Femur (tissue), 1 donor: ENCODE results near the gene PCGF5.
"Not testable (repeated sequence)": the region's sequence is repeated elsewhere in the genome, so short reads cannot be mapped to it uniquely, and the experiment has no call there.

ENCODE experiments used
- DNase-seq: peaks from one replicate; pipeline ENCODE4 v3.0.0-alpha.2; 2017

PCGF5 gene

DNA sequence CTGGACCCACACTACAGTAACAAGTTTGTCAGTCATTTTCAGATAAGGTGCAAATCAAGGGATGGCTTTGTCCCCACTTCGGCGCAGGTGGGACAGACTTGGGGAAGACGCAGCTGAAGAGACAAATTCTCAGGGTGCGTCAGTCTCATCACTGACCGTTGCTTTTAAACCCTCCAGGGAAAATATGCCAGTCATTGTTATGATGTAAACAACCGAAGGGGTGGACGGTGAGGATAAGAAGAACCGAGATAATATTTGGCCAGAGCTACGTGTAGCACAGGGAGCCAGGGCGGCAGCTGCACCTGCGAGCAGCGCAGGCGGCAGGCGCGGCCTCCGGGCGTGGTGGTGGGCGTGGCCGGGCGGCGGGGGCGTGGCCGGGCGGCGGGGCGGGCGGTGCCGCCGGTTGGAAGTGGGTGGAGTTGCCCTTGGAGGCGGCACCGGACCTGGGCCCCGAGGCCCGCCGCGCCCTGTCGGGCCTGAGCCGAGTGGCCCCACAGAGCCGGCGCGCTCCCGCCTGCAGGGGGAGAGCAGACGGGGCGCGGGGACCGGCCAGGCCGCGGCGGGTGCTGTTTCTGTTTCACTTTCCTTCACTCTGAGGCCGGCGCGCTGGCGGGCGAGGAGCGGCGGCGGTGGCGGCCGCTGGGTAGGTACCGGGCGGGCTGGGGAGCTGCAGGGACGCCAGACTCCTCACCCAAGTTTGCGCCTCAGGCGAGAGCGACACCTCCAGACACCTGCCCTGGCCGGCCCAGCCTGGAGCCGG is at the start of gene PCGF5:
PCGF5 (plus strand) TSS at position 470 of the 760 bp plus-strand sequence. CDS start 2,209 bp downstream, outside the sequence.
- peak; percentile 92 for DNase-seq

DNA sequence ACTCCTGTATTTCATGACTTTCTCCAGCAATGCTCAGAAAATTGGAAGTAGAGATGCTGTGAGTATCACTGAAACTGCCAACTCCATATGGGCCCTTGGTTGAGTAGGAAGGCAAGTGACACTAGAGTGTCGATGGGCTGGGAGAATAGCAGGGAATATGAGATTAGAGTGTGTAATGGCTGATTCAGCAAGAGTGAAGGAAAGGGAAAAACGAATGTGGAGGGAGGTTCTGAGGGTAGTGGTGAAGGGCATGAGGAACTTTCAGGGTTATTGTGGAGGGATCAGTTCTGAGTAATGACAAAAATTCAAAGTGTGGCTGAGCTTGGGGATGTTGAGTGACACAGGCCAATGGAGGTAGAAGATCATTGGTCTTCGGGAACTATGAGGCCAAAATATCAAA is 49.0 kb upstream of the PCGF5 start:
- no peak for DNase-seq

DNA sequence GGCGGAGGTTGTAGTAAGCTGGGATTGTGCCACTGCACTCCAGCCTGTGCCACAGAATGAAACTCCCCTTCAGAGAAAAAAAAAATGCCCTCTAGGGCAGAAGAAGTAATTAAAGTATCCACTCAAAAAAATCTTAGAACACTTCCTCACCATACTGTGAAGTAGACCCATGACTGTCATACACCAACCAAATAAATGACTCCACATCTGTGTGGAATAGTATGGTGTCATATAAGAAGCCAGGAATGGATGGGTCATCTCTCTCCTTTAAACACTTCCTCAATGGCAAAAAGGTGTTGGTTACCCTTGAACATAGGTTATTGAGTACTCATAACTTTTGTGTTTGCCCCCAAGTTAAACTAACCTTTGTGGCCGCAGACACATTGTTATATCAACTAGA is 48.1 kb upstream of the PCGF5 start:
- no peak for DNase-seq

DNA sequence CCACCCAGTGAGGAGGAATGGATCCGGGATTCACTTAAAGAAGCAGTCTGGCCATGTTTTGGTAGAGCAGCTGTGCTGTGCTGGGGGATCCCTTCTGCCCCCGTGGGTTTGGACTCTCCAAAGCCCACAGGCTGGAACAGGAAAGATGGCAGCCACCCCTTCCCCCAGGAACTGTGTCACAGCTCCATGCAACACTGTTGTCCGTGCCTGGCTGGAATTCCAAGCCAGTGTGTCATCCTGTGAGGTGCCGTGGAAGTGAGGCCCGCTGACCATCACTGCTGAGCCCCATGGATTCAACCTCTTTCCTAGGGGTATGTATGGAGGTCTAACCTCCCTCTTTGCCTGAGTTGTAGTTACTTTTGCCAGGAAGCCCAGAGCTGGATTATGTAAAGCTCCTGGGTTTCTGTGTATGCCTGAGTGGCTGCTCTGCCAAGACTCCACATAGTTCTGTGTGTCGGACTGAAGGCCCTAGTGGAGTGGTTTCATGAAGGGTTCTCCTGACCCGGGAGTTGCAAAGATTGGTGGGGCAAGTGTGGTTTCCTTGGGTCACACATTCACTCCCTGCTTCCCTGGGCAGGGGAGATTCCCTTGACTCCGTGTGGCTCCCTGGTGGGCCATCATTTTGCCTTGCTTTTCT is 35.1 kb upstream of the PCGF5 start:
- no peak for DNase-seq

DNA sequence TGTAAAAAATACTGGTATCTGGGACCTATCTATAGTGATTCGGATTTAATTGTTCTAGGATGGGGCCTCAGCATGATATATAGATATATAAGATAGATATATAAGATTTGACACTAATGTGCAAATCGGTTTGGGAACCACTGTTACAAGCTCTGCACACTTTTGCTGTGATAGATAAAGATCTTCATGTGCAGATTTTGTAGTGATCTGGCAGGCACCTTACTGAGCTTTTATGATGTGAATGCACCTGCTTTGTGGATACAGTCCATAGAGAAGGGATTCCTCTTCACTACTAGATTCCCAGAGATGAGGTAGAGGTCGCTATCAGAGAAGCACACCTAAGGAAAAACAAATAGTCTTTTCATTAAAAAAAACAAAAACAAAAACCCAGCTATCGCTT is 33.3 kb upstream of the PCGF5 start:
- DNase-seq: no peak

DNA sequence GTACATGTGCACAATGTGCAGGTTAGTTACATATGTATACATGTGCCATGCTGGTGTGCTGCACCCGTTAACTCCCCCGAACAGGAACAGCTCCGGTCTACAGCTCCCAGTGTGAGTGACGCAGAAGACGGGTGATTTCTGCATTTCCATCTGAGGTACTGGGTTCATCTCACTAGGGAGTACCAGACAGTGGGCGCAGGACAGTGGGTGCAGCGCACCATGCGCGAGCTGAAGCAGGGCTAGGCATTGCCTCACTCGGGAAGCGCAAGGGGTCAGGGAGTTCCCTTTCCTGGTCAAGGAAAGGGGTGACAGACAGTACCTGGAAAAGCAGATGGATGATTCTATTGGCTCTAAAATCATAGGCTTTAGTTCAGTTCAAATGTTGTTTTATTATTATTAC is 32.5 kb upstream of the PCGF5 start:
- not testable (repeated sequence) for DNase-seq

DNA sequence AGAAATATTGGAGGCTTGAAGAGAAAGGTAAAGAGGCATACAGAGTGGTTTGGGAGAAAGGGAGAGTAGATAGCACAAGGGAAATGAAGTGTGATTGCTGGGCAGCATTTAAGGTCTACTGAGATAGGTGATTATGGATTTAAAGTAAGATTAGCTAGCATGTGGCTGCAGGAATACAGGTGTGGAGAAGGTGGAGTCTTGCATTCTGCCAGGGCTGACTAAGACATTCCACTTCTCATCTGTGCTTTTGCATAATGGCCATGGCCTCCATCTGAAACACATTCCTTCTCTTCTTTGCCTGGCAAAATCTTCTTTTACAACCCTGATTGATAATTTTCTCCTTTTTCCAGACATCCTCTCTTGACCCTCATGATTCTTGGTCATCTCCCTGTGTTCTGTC is 31.6 kb upstream of the PCGF5 start:
- DNase-seq: no peak

DNA sequence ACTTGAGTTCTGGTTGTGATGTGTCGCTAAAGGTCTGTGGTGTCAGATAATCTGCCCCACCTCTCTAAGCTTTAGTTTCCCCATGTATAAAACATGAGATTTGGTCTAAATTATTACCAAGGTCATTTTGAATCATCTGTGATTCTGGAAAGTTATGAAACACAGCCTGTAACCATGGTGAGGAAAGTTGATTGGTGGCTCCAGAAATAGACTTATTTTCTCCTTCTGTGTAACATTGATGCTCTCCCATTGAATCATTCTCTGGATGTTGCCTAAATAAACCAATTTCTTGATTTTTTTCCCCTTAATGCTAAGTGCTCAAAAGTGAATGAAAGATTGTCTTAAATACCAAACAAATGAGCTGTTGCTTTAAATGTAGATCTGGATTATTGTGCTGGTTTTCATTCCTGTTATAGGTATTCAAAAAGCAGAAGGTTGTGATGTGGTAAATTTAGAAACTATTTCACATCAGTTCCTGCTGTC is 30.0 kb upstream of the PCGF5 start:
- DNase-seq: no peak

DNA sequence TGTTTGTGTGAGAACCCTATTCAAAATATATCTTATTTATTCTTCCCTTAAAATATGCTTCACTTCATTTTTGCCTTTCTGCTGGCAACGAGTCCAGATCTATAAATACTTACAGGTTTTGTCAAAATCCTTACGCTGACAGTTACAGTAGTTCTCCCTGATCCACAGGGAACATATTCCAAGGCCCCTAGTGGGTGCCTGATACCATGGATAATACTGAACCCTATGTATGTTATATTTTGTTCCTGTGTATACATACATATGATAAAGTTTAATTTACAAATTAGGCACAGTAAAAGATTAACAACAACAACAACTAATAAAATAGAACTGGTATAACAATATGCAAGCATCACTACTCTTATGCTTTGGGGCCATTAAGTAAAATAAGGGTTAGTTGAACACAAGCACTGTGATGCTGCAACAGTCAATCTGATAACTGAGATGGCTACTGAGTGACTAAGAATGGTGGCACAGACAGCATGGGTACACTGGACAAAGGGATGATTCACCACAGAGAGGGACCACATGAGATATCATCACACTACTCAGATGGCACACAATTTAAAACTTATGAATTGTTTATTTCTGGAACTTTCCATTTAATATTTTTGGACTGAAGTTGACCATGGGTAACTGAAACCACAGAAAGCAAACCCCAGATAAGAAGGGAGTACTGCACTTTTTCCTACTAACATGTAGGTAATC is 29.4 kb upstream of the PCGF5 start:
- no peak for DNase-seq

DNA sequence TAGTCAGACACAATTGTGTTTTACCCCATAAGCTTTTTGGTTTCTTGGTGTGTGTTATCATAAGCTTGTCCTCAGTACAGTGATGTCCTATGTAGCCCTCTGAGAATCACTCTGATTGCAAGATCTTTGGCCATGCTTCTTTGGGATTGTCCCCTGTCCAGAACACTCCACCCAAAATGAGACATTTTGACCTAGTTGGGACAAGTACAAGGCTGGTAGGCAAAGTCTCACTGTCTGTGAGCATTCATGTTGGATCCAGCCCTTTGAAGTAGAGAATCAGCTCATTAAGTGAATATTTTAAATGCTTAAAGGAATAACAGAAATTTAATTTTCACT is 28.9 kb upstream of the PCGF5 start:
- no peak for DNase-seq

DNA sequence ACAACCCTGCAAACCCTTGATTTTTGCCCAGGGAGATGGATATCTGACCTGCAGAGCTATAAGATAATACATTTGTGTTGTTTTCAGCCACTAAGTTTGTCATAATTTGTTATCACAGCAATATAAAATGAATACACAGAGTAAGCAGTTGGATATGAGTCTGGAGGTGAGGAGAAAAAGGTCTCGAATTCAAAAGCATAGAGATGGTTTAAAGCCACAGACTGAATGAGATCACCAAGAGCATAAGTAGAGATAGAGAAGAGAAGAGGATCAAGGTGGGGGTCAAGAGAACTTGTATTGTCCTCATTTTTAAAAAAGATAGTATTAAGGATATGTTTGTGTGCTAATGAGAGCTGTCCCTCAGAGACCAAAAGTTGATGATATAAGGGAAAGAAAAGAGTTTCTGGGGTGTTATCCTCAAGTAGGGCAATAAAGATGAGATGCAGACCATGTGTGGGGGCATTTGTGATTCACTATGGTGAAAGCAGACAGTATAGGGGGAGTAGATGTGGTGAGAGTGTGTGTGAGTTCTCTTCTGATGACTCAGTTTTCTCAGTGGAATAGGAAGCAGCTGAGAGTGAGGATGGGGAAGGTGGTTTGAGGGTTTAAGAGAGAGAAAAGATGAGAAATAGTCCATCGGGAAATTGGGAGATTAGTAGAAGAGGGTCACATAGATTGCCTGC is 25.8 kb upstream of the PCGF5 start:
- no peak for DNase-seq

DNA sequence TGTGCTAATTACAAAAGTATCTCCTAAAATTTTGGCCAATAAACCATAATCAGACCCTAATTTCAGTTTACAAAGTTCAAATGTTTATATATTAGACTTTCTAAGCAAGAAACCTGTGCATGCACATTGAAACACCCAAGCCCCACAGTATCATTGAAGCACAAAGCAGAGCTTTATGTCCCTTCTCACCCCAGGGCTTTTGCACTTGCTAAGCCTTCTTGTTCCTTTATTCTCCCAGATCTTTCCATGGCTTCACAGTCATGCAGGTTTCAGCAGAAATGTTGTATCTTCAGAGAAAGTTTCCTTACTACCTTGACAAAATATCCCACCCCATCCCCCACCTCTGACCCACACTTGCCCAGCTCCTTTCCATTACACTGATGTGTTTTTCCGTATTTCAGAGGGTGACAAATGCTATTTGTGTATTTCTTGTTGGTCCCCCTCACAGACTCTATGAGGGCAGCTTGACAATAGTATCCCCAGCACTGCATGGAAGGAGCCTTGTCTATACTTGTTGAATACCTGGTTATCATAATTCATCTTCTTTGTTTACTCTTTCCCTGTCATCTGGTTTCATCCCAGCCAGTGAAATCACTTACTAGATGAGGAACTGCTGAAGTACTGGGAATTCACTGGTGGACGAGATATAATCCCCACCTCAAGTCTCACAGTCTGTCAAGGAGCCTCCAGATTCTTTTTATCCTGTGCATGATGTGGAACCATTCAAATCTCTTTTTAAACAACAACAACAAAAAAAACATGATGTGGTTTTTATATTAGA is 24.0 kb upstream of the PCGF5 start:
- no peak for DNase-seq

DNA sequence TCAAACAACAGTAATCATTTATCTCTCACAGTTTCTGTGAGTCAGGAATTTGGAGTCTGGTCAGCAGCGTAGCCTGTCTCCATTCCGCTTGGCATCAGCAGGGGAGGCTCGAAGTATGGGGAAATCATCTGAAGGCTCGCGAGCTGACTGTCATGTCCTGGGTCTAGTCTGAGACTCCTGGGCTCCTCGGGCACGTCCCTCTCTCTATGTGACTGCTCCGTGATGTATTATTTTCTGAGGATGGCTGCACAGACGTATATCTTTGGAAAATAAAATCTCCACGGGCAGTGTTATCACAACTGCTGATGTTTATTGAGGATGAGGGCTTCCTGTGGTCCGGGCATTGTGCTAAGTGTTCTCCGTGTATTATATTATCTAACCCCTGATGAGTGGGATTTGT is 23.3 kb upstream of the PCGF5 start:
- DNase-seq: no peak

DNA sequence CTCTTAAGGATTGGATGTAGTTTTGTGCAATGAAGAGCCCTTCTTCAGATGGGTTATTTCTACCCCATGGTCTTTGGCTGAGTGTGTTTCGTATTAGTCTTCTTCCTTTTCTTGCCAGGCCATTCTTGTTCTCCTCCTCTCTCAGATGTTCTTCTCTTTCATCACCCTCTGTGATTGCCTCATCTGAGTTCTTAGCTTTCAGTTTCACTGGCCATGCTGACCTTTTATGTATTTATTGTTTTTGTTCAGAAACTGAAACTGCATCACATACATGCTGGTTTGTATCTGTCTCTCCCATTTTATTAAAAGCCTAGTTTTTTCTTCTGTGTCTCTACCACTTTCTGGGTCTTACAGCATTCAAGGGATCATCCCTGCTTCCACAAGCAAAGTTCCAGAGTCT is 21.7 kb upstream of the PCGF5 start:
- DNase-seq: no peak

DNA sequence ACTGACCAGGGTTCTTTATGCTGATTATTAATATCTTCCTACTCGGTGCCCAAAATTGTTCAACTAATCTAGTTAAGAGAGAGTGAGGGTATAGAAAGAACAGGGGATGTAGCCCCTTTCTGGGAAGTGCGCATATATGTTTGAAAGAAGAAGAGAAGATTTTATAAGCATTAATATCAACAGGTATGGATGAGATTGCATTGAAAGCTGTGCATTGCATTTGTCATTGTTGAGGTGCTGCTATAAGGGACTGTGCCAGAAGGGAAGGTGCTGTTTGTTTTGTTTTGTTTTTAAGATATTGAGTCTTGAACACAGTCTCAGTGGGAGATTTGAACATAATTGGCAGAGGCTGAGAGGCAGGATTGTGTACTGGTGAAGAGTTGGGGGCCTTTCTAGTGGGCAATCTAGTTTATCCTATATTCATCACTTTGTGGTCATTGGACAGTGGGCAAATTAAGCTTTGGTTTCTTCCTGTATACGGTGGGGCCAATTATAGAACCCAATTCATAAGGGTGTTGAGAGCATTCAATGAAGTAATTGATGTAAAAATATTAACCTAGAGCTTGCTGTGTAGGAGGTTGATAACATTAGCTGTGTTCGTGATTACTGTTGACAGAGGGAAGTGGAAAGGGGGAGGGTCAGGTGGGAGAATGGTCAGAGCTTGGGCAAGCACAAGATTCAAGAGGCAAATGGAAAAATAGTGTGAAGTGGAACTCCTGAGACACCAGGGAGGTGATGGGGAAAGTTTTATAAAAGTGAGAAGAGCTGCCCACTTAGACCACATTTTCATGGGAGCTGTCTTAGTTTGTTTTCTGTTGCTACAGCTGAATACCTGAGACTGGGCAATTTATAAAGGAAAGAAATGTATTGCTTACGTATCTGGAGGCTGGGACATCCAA is 19.9 kb upstream of the PCGF5 start:
- DNase-seq: no peak

DNA sequence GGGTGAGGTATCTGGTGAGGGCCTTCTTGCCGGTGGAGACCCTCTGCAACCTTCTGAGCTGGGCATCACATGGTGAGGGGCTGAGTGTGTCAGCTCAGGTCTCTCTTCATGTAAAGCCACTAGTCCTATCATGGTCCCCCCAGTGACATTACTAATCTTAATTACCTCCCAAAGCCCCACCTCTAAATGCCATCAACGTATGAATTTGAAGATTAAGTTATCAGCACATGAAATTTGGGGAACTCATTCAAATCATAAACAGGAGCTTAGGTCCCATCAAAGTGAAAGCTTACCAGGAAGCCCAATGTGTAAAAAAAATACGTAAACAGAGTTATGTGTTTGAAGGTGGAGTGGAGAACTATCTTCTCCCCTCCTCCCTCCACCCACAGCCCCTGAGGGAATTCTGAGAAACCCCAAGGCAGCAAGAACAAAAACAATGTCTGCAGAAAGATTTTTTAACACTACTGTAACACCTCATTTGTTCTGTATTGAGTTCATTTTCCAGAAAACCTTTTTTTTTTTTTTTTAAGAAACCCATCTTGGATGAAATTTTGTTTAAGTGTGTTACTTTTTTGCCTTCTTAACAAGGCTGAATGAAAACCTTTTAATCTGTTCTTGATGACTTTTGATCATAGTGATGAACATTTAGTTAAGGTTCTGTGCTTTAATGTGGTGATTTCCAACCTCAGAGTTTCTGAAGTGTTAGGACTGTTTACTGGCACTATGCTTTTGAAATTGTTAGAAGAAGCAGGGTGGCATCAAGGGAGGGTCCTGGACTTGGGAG is 19.1 kb upstream of the PCGF5 start:
- DNase-seq: no peak

DNA sequence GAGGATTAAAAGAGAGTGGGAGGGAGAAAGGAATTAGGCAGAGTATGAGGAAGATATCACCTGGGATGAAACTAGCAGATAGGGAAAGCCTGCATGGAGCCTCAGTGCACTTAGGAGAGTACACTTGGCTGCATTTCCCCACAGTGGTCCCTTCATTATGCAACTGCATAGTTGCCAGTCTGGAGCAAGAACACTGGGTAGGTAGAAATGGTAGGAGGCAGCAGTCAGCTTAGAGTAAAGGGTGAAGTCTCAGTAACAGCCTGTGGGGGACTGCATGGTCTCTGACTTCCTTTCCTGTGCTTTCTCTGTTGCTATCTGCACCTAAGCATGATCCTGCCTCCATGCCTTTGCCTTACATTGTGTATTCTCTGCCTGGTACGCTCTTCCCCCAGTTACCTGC is 14.0 kb upstream of the PCGF5 start:
- DNase-seq: no peak

DNA sequence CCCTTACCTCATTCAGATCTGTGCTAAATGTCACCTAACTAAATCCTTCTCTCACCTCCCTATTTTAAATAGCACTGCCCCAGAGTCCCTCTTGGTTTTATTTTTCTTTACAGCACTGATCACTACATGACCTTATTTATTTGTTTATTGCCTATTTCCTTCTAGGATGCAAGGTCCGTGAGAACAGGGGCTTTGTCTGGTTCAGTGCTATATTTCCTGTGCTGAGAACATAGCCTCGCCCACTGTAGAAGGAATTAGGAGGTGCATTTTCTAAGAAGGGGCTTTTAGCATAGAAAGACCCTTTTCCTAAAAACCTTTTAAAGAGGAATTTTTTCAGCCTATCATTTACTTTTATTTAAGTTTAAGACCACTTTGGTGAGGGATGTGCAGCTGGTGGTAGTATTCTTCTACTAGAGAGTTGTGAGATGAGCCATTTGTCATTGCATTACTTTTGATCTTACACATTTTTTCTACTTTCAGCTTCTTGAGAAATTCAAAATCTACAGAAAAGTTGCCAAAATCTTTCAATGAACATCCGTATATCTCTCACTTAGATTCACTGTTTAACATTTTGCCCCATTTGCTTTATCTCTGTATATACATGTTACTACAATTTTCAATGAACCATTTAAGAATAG is 13.5 kb upstream of the PCGF5 start:
- no peak for DNase-seq

DNA sequence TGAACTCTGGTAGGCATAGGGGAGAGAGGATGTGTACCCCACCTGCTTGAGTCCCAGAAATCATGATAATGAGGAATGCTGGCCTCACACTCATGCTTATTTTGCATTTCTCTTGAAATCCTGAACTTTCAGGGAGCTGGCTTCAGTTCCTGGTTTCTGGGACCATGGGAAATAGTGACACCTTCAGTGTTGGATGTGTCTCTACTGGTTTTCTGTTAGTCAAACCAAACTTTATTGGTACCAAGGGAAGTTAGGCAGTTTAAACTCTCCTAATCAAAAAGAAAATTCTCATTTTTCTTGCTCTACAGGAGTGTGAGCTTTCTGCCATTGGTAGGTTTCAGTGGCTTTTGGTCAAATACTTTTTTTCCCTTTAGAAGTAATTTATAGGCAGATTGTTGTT is 11.8 kb upstream of the PCGF5 start:
- no peak for DNase-seq

DNA sequence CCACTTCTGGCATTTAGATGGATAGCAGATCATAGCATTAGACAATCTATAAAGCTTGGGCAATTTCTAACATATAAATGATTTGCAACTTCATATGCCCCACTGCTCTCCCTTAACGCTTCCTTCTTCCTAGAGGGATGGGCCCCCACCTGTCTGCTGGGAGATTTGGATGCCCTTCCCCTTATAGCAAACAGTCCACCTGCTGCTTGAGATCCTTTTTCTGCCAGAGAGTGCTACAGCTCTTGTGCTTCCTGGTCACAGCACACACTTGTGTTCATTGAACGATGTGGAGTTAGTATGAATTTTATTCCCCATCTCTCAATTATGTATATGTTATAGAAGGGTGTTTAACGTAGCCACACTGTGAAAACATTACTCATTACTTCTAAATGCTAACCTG is 10.4 kb upstream of the PCGF5 start:
- DNase-seq: no peak
